Peyer's patch (tissue), 4 donors: ENCODE measurements around the gene HM13. TPM values are rescaled to one million over a fixed set of nuclear protein-coding genes. Genes with fewer than 3 reads are reported as not detected.

ENCODE experiments used
- DNase-seq, 3 donors: peaks; one replicate each; pipeline ENCODE4 v3.0.0-alpha.2; 2017 to 2019
- H3K27ac ChIP-seq, 4 donors: fragments of 200-600 bp; sonication (generic); one replicate each; pipeline ENCODE4 v1.5.1; 2016 to 2019
- H3K27me3 ChIP-seq, 2 donors: fragments of 200-600 bp; sonication (generic); one replicate each; pipeline ENCODE4 v1.5.1; 2019
- H3K36me3 ChIP-seq, 3 donors: fragments of 200-600 bp; sonication (generic); one replicate each; pipeline ENCODE4 v1.5.1; 2016 to 2019
- H3K4me1 ChIP-seq, 4 donors: fragments of 200-600 bp; sonication (generic); one replicate each; pipeline ENCODE4 v1.5.1; 2016 to 2019
- H3K4me3 ChIP-seq, 4 donors: fragments of 200-600 bp; sonication (generic); 1 replicate in 3 of 4; 2 replicates in 1 of 4; pipeline ENCODE4 v1.5.1; 2016 to 2019; ENCODE audit warnings: mild to moderate bottlenecking in 1 of 4
- H3K9me3 ChIP-seq, 4 donors: fragments of 200-600 bp; sonication (generic); one replicate each; pipeline ENCODE4 v1.5.1; 2016 to 2019; ENCODE audit warnings: mild to moderate bottlenecking in 1 of 4
- POLR2A ChIP-seq, 2 donors: fragments of 450-650 bp; IDR thresholded peaks; one replicate each; pipeline ENCODE4 v1.5.1; 2017; ENCODE audit warnings: antibody characterized with exemption in 2 of 2, mild to moderate bottlenecking in 2 of 2, moderate library complexity in 2 of 2
- total RNA-seq, 4 donors: library from RNA; depleted of rRNA; stranded (reverse); fragments of >200 nt; gene quantifications; one replicate each; pipeline ENCODE4 v1.1.0, GENCODE V29; 2016
- TF ChIP-seq, protein P1 (sequence below), 6 experiments: fragments of 450-650 bp in 4 of 6; fragments of 200-600 bp in 2 of 6; sonication (generic) in 1 of 6; IDR thresholded peaks; one replicate each; pipeline ENCODE4 v1.5.1; 2017 to 2019; ENCODE audit warnings: antibody characterized with exemption in 6 of 6, mild to moderate bottlenecking in 3 of 6, moderate library complexity in 1 of 6

HM13 gene
- total RNA-seq, 4 donors from 2014 or later = 38.9 to 97.4 (median 56.3) TPM

DNA sequence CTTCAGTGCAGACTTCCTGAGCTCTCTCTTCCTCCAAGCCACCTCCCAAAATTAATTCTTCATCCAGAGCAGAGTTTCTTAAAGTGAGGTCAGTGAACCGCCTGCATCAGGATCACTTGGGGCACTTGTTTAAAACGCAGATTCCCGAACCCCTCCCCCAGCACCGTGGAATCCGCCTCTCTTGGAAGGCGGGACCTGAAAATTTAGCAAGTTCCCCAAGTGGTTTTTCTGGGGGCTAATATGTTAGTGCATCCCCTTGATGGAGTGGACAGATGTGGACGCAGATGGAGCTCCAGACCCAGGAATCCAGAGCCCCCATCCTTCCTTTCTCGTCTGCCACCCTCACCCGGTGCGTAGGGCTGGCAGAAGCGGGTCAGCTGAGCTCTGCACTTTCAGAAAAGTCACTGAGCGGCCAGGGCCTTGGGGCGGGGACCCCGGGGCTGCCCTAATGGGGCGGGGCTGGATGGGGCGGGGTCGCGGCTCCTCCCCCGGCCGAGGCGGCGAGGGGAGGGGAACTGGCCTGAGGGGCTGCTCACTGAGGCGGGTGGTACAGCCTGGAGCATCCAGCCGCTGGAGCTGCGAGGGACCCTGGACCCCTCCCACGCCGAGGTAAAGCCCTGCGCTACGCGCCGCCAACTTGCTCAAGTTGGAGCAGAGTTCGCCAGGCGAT lies 39.3 kb upstream of the HM13 start, which contains the start of the genes DEFB124 and REM1:
Gene DEFB124 (minus strand): TSS at position 370 of the 670 bp plus-strand sequence. CDS start 2,114 bp downstream, outside the sequence.
Gene REM1 (plus strand): TSS at position 531 of the 670 bp plus-strand sequence. CDS start 1,158 bp downstream, outside the sequence.
- H3K4me3 ChIP-seq = peak within 1 kb of the TSS; percentile 10 to 56 (median 40)
- DNase-seq = peak in 1 of 3 donors; percentile 54
- H3K4me1 ChIP-seq = peaks cover 0 to 12% (median 0%) of the 10 kb centered on the region in 4 donors
- H3K9me3 ChIP-seq = no peaks in the 10 kb centered on the region
- TF ChIP-seq, protein P1, sequence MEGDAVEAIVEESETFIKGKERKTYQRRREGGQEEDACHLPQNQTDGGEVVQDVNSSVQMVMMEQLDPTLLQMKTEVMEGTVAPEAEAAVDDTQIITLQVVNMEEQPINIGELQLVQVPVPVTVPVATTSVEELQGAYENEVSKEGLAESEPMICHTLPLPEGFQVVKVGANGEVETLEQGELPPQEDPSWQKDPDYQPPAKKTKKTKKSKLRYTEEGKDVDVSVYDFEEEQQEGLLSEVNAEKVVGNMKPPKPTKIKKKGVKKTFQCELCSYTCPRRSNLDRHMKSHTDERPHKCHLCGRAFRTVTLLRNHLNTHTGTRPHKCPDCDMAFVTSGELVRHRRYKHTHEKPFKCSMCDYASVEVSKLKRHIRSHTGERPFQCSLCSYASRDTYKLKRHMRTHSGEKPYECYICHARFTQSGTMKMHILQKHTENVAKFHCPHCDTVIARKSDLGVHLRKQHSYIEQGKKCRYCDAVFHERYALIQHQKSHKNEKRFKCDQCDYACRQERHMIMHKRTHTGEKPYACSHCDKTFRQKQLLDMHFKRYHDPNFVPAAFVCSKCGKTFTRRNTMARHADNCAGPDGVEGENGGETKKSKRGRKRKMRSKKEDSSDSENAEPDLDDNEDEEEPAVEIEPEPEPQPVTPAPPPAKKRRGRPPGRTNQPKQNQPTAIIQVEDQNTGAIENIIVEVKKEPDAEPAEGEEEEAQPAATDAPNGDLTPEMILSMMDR (IDR thresholded peaks at IDR 0.05) = no peak
- no peak for TF ChIP-seq POLR2A (IDR thresholded peaks at IDR 0.05)
- H3K27ac ChIP-seq = peak within 1 kb of the TSS; percentile 9 to 74 (median 46)
- H3K36me3 ChIP-seq = no peaks in the 10 kb centered on the region
- H3K27me3 ChIP-seq = peaks cover 0 to 5% of the 10 kb centered on the region in 2 donors

DNA sequence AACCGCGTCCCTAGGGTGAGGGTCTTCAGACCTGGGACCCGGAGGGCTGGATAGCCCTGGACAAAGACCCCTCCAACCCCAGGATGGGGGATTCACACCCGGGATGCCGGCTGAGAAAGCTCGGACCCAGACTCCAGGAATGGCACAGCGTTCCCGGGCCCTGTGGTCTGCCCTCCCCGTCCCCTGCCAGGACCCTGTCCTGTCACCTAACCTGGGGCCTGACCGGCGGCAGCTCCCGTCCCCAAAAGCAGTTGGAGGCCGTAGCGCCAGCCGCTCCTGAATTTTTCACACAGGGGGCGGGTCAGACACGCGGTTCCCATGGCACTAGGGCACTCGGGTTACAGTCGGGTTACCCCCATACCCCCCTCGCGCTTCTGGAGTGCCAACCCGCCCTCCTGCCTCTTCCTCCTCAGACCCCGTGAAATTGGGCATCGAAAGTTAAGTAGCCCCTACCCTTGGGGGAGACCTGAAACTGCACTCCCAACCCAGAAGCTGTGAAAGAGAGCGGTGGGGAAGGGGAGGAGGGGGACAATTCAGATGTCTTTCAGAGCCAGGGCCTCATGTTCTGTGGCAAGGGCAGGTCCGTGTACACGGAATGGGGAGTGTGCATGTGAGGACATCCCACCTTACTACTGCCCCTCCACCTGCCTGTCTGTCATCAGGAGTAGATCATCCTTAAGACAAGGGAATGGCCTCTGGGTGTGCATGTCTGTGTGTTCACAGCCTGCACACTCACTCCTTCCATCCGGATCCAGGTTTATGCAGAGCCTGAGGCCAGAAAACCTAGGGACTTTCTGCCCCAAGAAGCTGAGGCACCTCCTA lies 38.6 kb upstream of the HM13 start:
- Histone ChIP-seq H3K27me3 (peaks cover 0 to 5% of the 10 kb centered on the region in 2 donors), H3K4me1 (peaks cover 0 to 12% (median 0%) of the 10 kb centered on the region in 4 donors), H3K9me3 (no peaks in the 10 kb centered on the region), H3K27ac (peak overlapping the region; percentile 9 to 74 (median 46)), H3K36me3 (no peaks in the 10 kb centered on the region), H3K4me3 (peak overlapping the region; percentile 10 to 56 (median 40))
- no peak for DNase-seq
- TF ChIP-seq, protein P1 (IDR thresholded peaks at IDR 0.05) = no peak
- no peak for TF ChIP-seq POLR2A (IDR thresholded peaks at IDR 0.05)

DNA sequence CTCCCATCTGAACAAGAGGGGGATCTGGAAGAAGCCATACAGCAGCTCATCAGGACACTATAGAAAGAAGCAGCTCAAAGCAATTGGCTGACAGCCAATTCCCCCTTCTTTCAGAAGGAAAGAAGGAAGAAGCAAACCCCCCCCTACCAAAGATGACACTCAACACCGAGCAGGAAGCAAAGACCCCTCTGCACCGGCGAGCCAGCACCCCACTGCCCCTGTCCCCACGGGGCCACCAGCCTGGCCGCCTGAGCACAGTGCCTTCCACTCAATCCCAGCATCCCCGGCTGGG lies 38.0 kb upstream of the HM13 start:
- Histone ChIP-seq H3K27ac (peak overlapping the region in 1 of 4 donors; percentile 74), H3K27me3 (peaks cover 0 to 5% of the 10 kb centered on the region in 2 donors), H3K4me1 (peaks cover 0 to 12% (median 0%) of the 10 kb centered on the region in 4 donors), H3K36me3 (no peaks in the 10 kb centered on the region), H3K4me3 (peak overlapping the region in 1 of 4 donors; percentile 56), H3K9me3 (no peaks in the 10 kb centered on the region)
- no peak for DNase-seq
- no peak for TF ChIP-seq POLR2A (IDR thresholded peaks at IDR 0.05)
- TF ChIP-seq, protein P1 (IDR thresholded peaks at IDR 0.05) = no peak

DNA sequence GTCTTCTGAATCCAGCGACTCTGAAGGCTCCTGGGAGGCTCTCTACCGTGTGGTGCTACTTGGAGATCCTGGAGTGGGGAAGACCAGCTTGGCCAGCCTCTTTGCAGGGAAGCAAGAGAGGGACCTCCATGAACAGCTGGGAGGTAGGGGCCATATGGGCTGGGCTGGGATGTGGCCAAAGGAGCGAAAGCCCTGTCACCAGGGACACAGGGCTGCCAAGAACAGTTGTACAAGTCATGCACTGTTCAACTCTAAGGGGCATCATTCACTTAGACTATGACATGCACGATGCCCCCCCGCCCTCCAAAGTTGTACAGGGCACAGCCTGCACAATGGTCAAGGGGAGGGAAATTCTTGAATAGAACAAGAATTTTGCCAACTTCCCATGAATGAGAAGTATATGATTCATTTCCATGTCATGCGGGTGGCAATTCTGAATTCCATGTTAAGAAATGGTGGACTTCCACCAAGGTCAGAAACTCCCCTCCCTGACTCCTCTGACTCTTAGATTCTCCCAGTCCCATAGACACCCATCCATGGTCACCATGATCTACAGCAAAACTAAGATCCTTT lies 37.5 kb upstream of the HM13 start:
- Histone ChIP-seq H3K36me3 (no peaks in the 10 kb centered on the region), H3K27me3 (peaks cover 0 to 5% of the 10 kb centered on the region in 2 donors), H3K4me3 (peak overlapping the region in 1 of 4 donors; percentile 56), H3K9me3 (no peaks in the 10 kb centered on the region), H3K27ac (no peak overlapping the region), H3K4me1 (peaks cover 0 to 12% (median 0%) of the 10 kb centered on the region in 4 donors)
- no peak for DNase-seq
- TF ChIP-seq POLR2A (IDR thresholded peaks at IDR 0.05) = no peak
- TF ChIP-seq, protein P1 (IDR thresholded peaks at IDR 0.05) = no peak

DNA sequence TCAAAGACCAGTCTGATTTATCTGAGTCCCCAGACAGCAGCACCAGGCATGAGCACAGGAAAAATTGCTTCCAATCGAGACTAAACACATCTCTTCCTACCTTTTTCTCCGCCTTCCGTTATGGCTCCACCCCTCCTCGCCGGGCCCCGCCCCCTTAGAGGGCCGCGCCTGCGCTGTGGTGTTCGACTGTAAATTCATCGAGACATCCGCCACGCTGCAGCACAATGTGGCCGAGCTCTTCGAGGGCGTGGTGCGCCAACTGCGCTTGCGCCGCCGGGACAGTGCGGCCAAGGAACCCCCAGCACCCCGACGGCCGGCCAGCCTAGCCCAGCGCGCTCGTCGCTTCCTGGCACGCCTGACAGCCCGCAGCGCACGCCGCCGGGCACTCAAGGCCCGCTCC lies 30.2 kb upstream of the HM13 start:
- H3K4me1 ChIP-seq = no peaks in the 10 kb centered on the region
- no peaks in the 10 kb centered on the region for H3K27me3 ChIP-seq
- H3K4me3 ChIP-seq = no peak overlapping the region
- no peak for DNase-seq
- H3K36me3 ChIP-seq = no peaks in the 10 kb centered on the region
- no peaks in the 10 kb centered on the region for H3K9me3 ChIP-seq
- peak overlapping the region in 1 of 4 donors; percentile 83 for H3K27ac ChIP-seq
- TF ChIP-seq POLR2A (IDR thresholded peaks at IDR 0.05) = no peak
- TF ChIP-seq, protein P1 (IDR thresholded peaks at IDR 0.05) = no peak
